HG03060 (cell line): ENCODE measurements around the gene PDLIM5.

ENCODE experiments used
- ATAC-seq: cut with Tn5 transposase; IDR thresholded peaks from one replicate; pipeline ENCODE4 v1.9.1; 2021; ENCODE audit warnings: low read depth, moderate number of reproducible peaks; ENCODE audit not compliant: unreplicated experiment

Gene PDLIM5

GRCh38 chr4:94420356-94420755 lies 31.4 kb upstream of the PDLIM5 start:
- no peak for ATAC-seq

- no peak for ATAC-seq
These were observed 25.0 kb upstream of the PDLIM5 start for GRCh38 chr4:94426783-94427182.

- ATAC-seq = no peak
These were observed 22.9 kb upstream of the PDLIM5 start for GRCh38 chr4:94428884-94429283.

GRCh38 chr4:94430406-94430805 lies 21.3 kb upstream of the PDLIM5 start:
- ATAC-seq = no peak

GRCh38 chr4:94431388-94431787 lies 20.4 kb upstream of the PDLIM5 start:
- ATAC-seq = no peak

- no peak for ATAC-seq
These were observed 17.2 kb upstream of the PDLIM5 start for GRCh38 chr4:94434505-94434904.

GRCh38 chr4:94435874-94436273 lies 15.9 kb upstream of the PDLIM5 start:
- ATAC-seq = no peak

GRCh38 chr4:94436512-94436911 lies 15.2 kb upstream of the PDLIM5 start:
- ATAC-seq = no peak

GRCh38 chr4:94439606-94440005 lies 12.1 kb upstream of the PDLIM5 start:
- ATAC-seq = no peak

GRCh38 chr4:94441838-94442237 lies 9.9 kb upstream of the PDLIM5 start:
- ATAC-seq = no peak

GRCh38 chr4:94442251-94442650 lies 9.5 kb upstream of the PDLIM5 start:
- ATAC-seq = no peak

- no peak for ATAC-seq
These were observed 5.4 kb upstream of the PDLIM5 start for GRCh38 chr4:94446386-94446785.

- no peak for ATAC-seq
These were observed 3.9 kb upstream of the PDLIM5 start for GRCh38 chr4:94447754-94448411.

GRCh38 chr4:94448815-94449375 lies 2.8 kb upstream of the PDLIM5 start:
- no peak for ATAC-seq

GRCh38 chr4:94451051-94451694 lies 569 bp upstream of the PDLIM5 start:
- ATAC-seq = no peak

GRCh38 chr4:94452476-94453371 lies 982 bp downstream of the PDLIM5 start:
- no peak for ATAC-seq

GRCh38 chr4:94453391-94453963 lies 1.7 kb downstream of the PDLIM5 start:
- no peak for ATAC-seq

- ATAC-seq = no peak
These were observed 2.7 kb downstream of the PDLIM5 start for GRCh38 chr4:94454405-94454804.

- ATAC-seq = no peak
These were observed 3.3 kb downstream of the PDLIM5 start for GRCh38 chr4:94455081-94455480.

GRCh38 chr4:94457692-94458106 lies 6.0 kb downstream of the PDLIM5 start:
- no peak for ATAC-seq

- ATAC-seq = no peak
These were observed 6.9 kb downstream of the PDLIM5 start for GRCh38 chr4:94458682-94459081.
